ENCODE results near the gene CNN1. TPM values are rescaled to one million over a fixed set of nuclear protein-coding genes. Genes with fewer than 3 reads are reported as not detected.
A peak's percentile ranks its signal among the peaks of the same experiment; 100 is the strongest.

Gene CNN1
- total and polyA plus RNA-seq, 2 of the 8 experiments (the other 6 are each of a cell fraction or from before 2014, with no cell fraction given): 29.8 to 50.8 TPM

DNA sequence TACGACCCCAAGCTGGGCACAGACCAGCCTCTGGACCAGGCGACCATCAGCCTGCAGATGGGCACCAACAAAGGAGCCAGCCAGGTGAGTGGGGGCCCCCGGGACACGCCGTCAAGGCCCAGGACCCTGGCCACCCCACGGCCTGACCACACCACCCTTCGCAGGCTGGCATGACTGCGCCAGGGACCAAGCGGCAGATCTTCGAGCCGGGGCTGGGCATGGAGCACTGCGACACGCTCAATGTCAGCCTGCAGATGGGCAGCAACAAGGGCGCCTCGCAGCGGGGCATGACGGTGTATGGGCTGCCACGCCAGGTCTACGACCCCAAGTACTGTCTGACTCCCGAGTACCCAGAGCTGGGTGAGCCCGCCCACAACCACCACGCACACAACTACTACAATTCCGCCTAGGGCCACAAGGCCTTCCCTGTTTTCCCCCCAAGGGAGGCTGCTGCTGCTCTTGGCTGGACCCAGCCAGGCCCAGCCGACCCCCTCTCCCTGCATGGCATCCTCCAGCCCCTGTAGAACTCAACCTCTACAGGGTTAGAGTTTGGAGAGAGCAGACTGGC is 10.8 kb downstream of the CNN1 start:
- FAIRE-seq (no peak), DNase-seq (ENCODE audit: low read depth in 1 of 2, low spot score in 2 of 2) (no peak)
- H4K8ac ChIP-seq (ENCODE audit: extremely low read depth, insufficient read depth, low read length): peak overlapping the region; percentile 25; the same call in 1 of the 2 replicates
- no peak overlapping the region for H2BK120ac ChIP-seq (replicated peaks; ENCODE audit: low read depth, low read length)
- CTCF ChIA-PET (ENCODE audit: partially characterized antibody): interaction anchor here (2.1 kb wide), 1 partner anchor 13 kb away, joined by 6 read pairs; no protein-coding TSS in a partner anchor
- H3K23me2 ChIP-seq (ENCODE audit: low read depth, low read length): no peaks in the 10 kb centered on the region
- no peak overlapping the region for H3K4me3 ChIP-seq (ENCODE audit: extremely low read depth in 1 of 4, insufficient read depth in 2 of 4, low read depth in 3 of 4, low read length in 4 of 4)
- H3K79me2 ChIP-seq (ENCODE audit: control insufficient read depth in 1 of 2, insufficient read depth in 2 of 2, low read length in 2 of 2): no peaks in the 10 kb centered on the region
- H3K36me3 ChIP-seq (ENCODE audit: control insufficient read depth in 2 of 4, insufficient read depth in 4 of 4, low read length in 3 of 4): peaks cover 0 to 22% (median 14%) of the 10 kb centered on the region in 4 experiments; a peak in 5 of 8 replicates
- peaks cover 2 to 15% of the 10 kb centered on the region in 2 experiments for H4K20me1 ChIP-seq (replicated peaks in 1 of 2; ENCODE audit: control insufficient read depth in 1 of 2, insufficient read depth in 2 of 2, low read length in 2 of 2)
- no peak for TF ChIP-seq POU5F1 (IDR thresholded peaks at IDR 0.05; ENCODE audit: low read depth, low read length)
- no peak overlapping the region for H4K91ac ChIP-seq (replicated peaks; ENCODE audit: insufficient read length, low read length)
- H3K4ac ChIP-seq (replicated peaks; ENCODE audit: insufficient read length, low read depth, low read length): no peak overlapping the region
- POLR2A ChIA-PET (ENCODE audit: partially characterized antibody): interaction anchor here (0.8 to 1.3 kb wide), 2 partner anchors 10 to 25 kb away, joined by 3 read pairs; partner anchors contain the start of gene ELOF1
- H3K9ac ChIP-seq (replicated peaks in 1 of 4; ENCODE audit: extremely low read depth in 1 of 4, low read depth in 3 of 4, low read length in 3 of 4): no peak overlapping the region
- WGBS, 2 experiments (ENCODE audit: extremely low coverage in 1 of 2, insufficient coverage in 1 of 2, insufficient read length in 1 of 2, insufficient replicate concordance in 2 of 2, low coverage in 1 of 2, low lambda C conversion rate in 2 of 2, missing lambda C conversion rate in 1 of 2): 92% methylated on average over 19 of the region's 24 CpGs; no CpG with 5 or more reads in 1 of the 2 experiments
- H3K9me3 ChIP-seq (ENCODE audit: insufficient read depth in 2 of 2, low read depth in 1 of 2, low read length in 1 of 2): no peaks in the 10 kb centered on the region
- H4K5ac ChIP-seq (ENCODE audit: insufficient read length, low read depth, low read length): no peak overlapping the region
- H2BK5ac ChIP-seq (ENCODE audit: low read depth, low read length): no peak overlapping the region
- no peak overlapping the region for H3K56ac ChIP-seq (replicated peaks; ENCODE audit: insufficient read length, low read depth, low read length)
- no peak overlapping the region for H3K4me2 ChIP-seq (ENCODE audit: insufficient read depth in 1 of 2, low read depth in 2 of 2, low read length in 2 of 2)
- peaks cover 0 to 4% (median 0%) of the 10 kb centered on the region in 4 experiments; a peak in 1 of 7 replicates for H3K4me1 ChIP-seq (replicated peaks in 1 of 4; ENCODE audit: control insufficient read depth in 3 of 4, insufficient read depth in 4 of 4, low read length in 3 of 4)
- H2AFZ ChIP-seq (ENCODE audit: low read length): no peak overlapping the region
- no peaks in the 10 kb centered on the region for H3K79me1 ChIP-seq (ENCODE audit: low read depth, low read length)
- H2AK5ac ChIP-seq (ENCODE audit: low read depth, low read length): no peak overlapping the region
- no peaks in the 10 kb centered on the region for H3K27me3 ChIP-seq (replicated peaks in 1 of 4; ENCODE audit: control insufficient read depth in 3 of 4, extremely low read depth in 1 of 4, insufficient read depth in 3 of 4, low read length in 3 of 4)
- no peak overlapping the region for H3K27ac ChIP-seq (ENCODE audit: low read depth, low read length)
- no peak overlapping the region for H3K23ac ChIP-seq (ENCODE audit: insufficient read length)
- H3K14ac ChIP-seq (ENCODE audit: insufficient read length): no peak overlapping the region
- H2BK15ac ChIP-seq (ENCODE audit: low read length): no peak overlapping the region
- no peak overlapping the region for H2BK12ac ChIP-seq (ENCODE audit: low read depth, low read length)
- H2BK20ac ChIP-seq (ENCODE audit: low read length): no peak overlapping the region
- H3K18ac ChIP-seq (ENCODE audit: extremely low read depth, low read length): no peak overlapping the region
